Skin epidermis (tissue), 12 donors: ENCODE results near the gene CUX1.
"Not testable (repeated sequence)": the region's sequence is repeated elsewhere in the genome, so short reads cannot be mapped to it uniquely, and the experiment has no call there.

ENCODE experiments used
- H3K27ac ChIP-seq, 21 experiments: fragments of 200-600 bp; sonication (generic) in 11 of 21; one replicate each; pipeline ENCODE4 v1.5.0; 2020; ENCODE audit warnings: mild to moderate bottlenecking in 3 of 21, inconsistent platforms in 2 of 21, moderate library complexity in 2 of 21
- H3K4me3 ChIP-seq, 7 experiments: fragments of 200-600 bp; sonication (generic) in 2 of 7; one replicate each; pipeline ENCODE4 v1.5.0; 2020; ENCODE audit warnings: inconsistent platforms in 2 of 7, mild to moderate bottlenecking in 2 of 7, moderate library complexity in 1 of 7

CUX1 gene

GRCh38 chr7:101882595-101883564 lies 65.5 kb downstream of the CUX1 start:
- peak overlapping the region in 12 of 21 experiments; percentile 11 to 80 (median 58) for H3K27ac ChIP-seq
- H3K4me3 ChIP-seq = no peak overlapping the region

GRCh38 chr7:101884671-101885596 lies 67.5 kb downstream of the CUX1 start:
- no peak overlapping the region for H3K27ac ChIP-seq
- H3K4me3 ChIP-seq = no peak overlapping the region

GRCh38 chr7:101885597-101885955 lies 68.2 kb downstream of the CUX1 start:
- Histone ChIP-seq H3K27ac (no peak overlapping the region), H3K4me3 (no peak overlapping the region)

- H3K27ac ChIP-seq = not testable (repeated sequence)
These were observed 69.9 kb downstream of the CUX1 start for GRCh38 chr7:101887352-101887751.

GRCh38 chr7:101888564-101888963 lies 71.1 kb downstream of the CUX1 start:
- not testable (repeated sequence) for H3K4me3 ChIP-seq, H3K27ac ChIP-seq

More at GRCh38 chr7:101887352-101887751, 69.9 kb downstream of the CUX1 start:
- not testable (repeated sequence) for H3K4me3 ChIP-seq

- no peak overlapping the region for H3K4me3 ChIP-seq
- H3K27ac ChIP-seq = no peak overlapping the region
These were observed 73.5 kb downstream of the CUX1 start for GRCh38 chr7:101890749-101891523.

- Histone ChIP-seq H3K27ac (no peak overlapping the region), H3K4me3 (no peak overlapping the region)
These were observed 74.7 kb downstream of the CUX1 start for GRCh38 chr7:101891936-101892640.

GRCh38 chr7:101893341-101894082 lies 76.1 kb downstream of the CUX1 start:
- no peak overlapping the region for H3K4me3 ChIP-seq
- H3K27ac ChIP-seq = no peak overlapping the region

GRCh38 chr7:101896316-101896715 lies 78.9 kb downstream of the CUX1 start:
- Histone ChIP-seq H3K4me3 (no peak overlapping the region), H3K27ac (no peak overlapping the region)

- Histone ChIP-seq H3K4me3 (no peak overlapping the region), H3K27ac (no peak overlapping the region)
These were observed 79.5 kb downstream of the CUX1 start for GRCh38 chr7:101896941-101897340.

GRCh38 chr7:101898106-101898505 lies 80.7 kb downstream of the CUX1 start:
- Histone ChIP-seq H3K4me3 (no peak overlapping the region), H3K27ac (no peak overlapping the region)

GRCh38 chr7:101899616-101900015 lies 82.2 kb downstream of the CUX1 start:
- no peak overlapping the region for H3K27ac ChIP-seq

GRCh38 chr7:101900103-101900502 lies 82.7 kb downstream of the CUX1 start:
- H3K4me3 ChIP-seq = peak overlapping the region in 4 of 7 experiments; percentile 0 to 37 (median 14)
- no peak overlapping the region for H3K27ac ChIP-seq

More at GRCh38 chr7:101899616-101900015, 82.2 kb downstream of the CUX1 start:
- peak overlapping the region in 3 of 7 experiments; percentile 0 to 37 (median 21) for H3K4me3 ChIP-seq

- H3K4me3 ChIP-seq = no peak overlapping the region
- H3K27ac ChIP-seq = no peak overlapping the region
These were observed 84.5 kb downstream of the CUX1 start for GRCh38 chr7:101901661-101902491.

- no peak overlapping the region for H3K27ac ChIP-seq
- no peak overlapping the region for H3K4me3 ChIP-seq
These were observed 85.5 kb downstream of the CUX1 start for GRCh38 chr7:101902680-101903514.

- Histone ChIP-seq H3K4me3 (no peak overlapping the region), H3K27ac (no peak overlapping the region)
These were observed 86.1 kb downstream of the CUX1 start for GRCh38 chr7:101903515-101903868.

GRCh38 chr7:101904019-101904418 lies 86.6 kb downstream of the CUX1 start:
- Histone ChIP-seq H3K4me3 (no peak overlapping the region), H3K27ac (no peak overlapping the region)
